Measurements from ENCODE around the gene THSD8.

THSD8 gene

GRCh38 chr19:12779162-12779993 lies 22.5 kb upstream of the THSD8 start:
- peak; percentile 89 for DNase-seq

- DNase-seq = no peak
Observed at GRCh38 chr19:12782174-12782423, 19.8 kb upstream of the THSD8 start.

- peak; percentile 92 for DNase-seq
Observed at GRCh38 chr19:12782424-12783290, 19.2 kb upstream of the THSD8 start.

- DNase-seq = no peak
Observed at GRCh38 chr19:12783291-12783848, 18.5 kb upstream of the THSD8 start.

GRCh38 chr19:12783849-12784393 lies 17.9 kb upstream of the THSD8 start:
- DNase-seq = no peak

GRCh38 chr19:12784394-12784870 lies 17.4 kb upstream of the THSD8 start:
- no peak for DNase-seq

GRCh38 chr19:12784871-12785430 lies 16.9 kb upstream of the THSD8 start:
- DNase-seq = no peak

GRCh38 chr19:12785431-12786031 lies 16.3 kb upstream of the THSD8 start:
- DNase-seq = no peak

- no peak for DNase-seq
Observed at GRCh38 chr19:12786141-12786870, 15.6 kb upstream of the THSD8 start.

- DNase-seq = no peak
Observed at GRCh38 chr19:12786952-12787351, 14.9 kb upstream of the THSD8 start.

GRCh38 chr19:12787458-12787857 lies 14.4 kb upstream of the THSD8 start:
- DNase-seq = no peak

GRCh38 chr19:12788042-12788681 lies 13.7 kb upstream of the THSD8 start:
- DNase-seq = no peak

GRCh38 chr19:12788682-12789097 lies 13.2 kb upstream of the THSD8 start:
- peak; percentile 85 for DNase-seq

- peak; percentile 48 for DNase-seq
Observed at GRCh38 chr19:12789098-12789903, 12.6 kb upstream of the THSD8 start.

GRCh38 chr19:12789904-12790619 lies 11.8 kb upstream of the THSD8 start:
- peak; percentile 95 for DNase-seq

GRCh38 chr19:12790628-12791344 lies 11.1 kb upstream of the THSD8 start:
- DNase-seq = no peak

- peak; percentile 98 for DNase-seq
Observed at GRCh38 chr19:12791345-12792050, 10.4 kb upstream of the THSD8 start, which contains the start of gene JUNB. Gene JUNB, plus strand, starts transcription at chr19:12791486. Its CDS starts 286 bp downstream, at chr19:12791772.
